Skeletal muscle tissue (tissue), 4 donors: ENCODE results near the gene USP38. TPM values are rescaled to one million over a fixed set of nuclear protein-coding genes. Genes with fewer than 3 reads are reported as not detected.
"Not testable (repeated sequence)": the region's sequence is repeated elsewhere in the genome, so short reads cannot be mapped to it uniquely, and the experiment has no call there.

Source experiments
- H3K27ac ChIP-seq: one replicate; pipeline ENCODE4 v1.7.0; 2013; ENCODE audit warnings: mild to moderate bottlenecking, low read depth, low read length, inconsistent platforms
- H3K27me3 ChIP-seq, 3 donors: one replicate each; pipeline ENCODE4 v1.7.0; 2013; ENCODE audit warnings: low read length in 3 of 3; ENCODE audit not compliant: control insufficient read depth in 3 of 3, insufficient read depth in 3 of 3
- H3K36me3 ChIP-seq, 3 donors: one replicate each; pipeline ENCODE4 v1.7.0; 2013; ENCODE audit warnings: low read length in 3 of 3; ENCODE audit not compliant: control insufficient read depth in 3 of 3, insufficient read depth in 3 of 3
- H3K4me1 ChIP-seq, 3 donors: one replicate each; pipeline ENCODE4 v1.7.0; 2013; ENCODE audit warnings: low read length in 3 of 3, mild to moderate bottlenecking in 3 of 3; ENCODE audit not compliant: control insufficient read depth in 3 of 3, insufficient read depth in 3 of 3
- H3K4me3 ChIP-seq, 3 donors: one replicate each; pipeline ENCODE4 v1.7.0; 2013; ENCODE audit warnings: low read length in 3 of 3
- H3K9ac ChIP-seq, 3 donors: one replicate each; pipeline ENCODE4 v1.7.0; 2013; ENCODE audit warnings: low read length in 3 of 3, mild to moderate bottlenecking in 3 of 3, moderate library complexity in 2 of 3, low read depth in 1 of 3
- H3K9me3 ChIP-seq, 3 donors: one replicate each; pipeline ENCODE4 v1.7.0; 2013; ENCODE audit warnings: low read length in 3 of 3; ENCODE audit not compliant: control insufficient read depth in 3 of 3
- total RNA-seq: library from RNA; depleted of rRNA; stranded (reverse); fragments of >200 nt; gene quantifications from one replicate; pipeline ENCODE4 v1.2.3, GENCODE V29; 2014
- donor health status: Osteomylitis.

Gene USP38
- total RNA-seq, 1 donor from 2014 or later = 12.5 TPM

DNA sequence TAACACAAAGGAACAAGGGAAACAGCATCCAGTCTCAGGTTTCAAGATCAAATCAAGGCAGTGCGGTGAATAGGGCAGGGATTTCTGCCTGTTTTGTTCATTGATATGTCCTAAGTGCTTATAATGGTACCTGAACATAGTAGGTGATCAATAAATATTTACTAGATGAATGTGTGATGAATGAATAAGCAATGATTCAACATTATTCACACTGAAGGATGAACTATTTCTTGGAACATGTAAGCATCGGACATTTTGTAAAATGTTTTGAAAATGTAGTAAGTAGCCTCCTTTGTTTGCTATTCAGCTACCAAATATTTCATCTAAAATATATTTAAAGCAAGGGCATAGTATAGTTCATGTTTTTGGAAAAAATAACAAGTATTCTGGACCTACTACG is 67.8 kb downstream of the USP38 start:
- H3K36me3 ChIP-seq = no peaks in the 10 kb centered on the region
- no peak overlapping the region for H3K4me3 ChIP-seq
- H3K27ac ChIP-seq = no peak overlapping the region
- H3K27me3 ChIP-seq = no peaks in the 10 kb centered on the region
- H3K9ac ChIP-seq = no peak overlapping the region
- no peaks in the 10 kb centered on the region for H3K4me1 ChIP-seq
- no peaks in the 10 kb centered on the region for H3K9me3 ChIP-seq

- Histone ChIP-seq H3K4me1 (no peaks in the 10 kb centered on the region), H3K27me3 (no peaks in the 10 kb centered on the region), H3K9ac (no peak overlapping the region), H3K9me3 (no peaks in the 10 kb centered on the region), H3K27ac (no peak overlapping the region), H3K36me3 (no peaks in the 10 kb centered on the region), H3K4me3 (no peak overlapping the region)
Measured at GRCh38 chr4:143253166-143253565, 68.4 kb downstream of the USP38 start.

DNA sequence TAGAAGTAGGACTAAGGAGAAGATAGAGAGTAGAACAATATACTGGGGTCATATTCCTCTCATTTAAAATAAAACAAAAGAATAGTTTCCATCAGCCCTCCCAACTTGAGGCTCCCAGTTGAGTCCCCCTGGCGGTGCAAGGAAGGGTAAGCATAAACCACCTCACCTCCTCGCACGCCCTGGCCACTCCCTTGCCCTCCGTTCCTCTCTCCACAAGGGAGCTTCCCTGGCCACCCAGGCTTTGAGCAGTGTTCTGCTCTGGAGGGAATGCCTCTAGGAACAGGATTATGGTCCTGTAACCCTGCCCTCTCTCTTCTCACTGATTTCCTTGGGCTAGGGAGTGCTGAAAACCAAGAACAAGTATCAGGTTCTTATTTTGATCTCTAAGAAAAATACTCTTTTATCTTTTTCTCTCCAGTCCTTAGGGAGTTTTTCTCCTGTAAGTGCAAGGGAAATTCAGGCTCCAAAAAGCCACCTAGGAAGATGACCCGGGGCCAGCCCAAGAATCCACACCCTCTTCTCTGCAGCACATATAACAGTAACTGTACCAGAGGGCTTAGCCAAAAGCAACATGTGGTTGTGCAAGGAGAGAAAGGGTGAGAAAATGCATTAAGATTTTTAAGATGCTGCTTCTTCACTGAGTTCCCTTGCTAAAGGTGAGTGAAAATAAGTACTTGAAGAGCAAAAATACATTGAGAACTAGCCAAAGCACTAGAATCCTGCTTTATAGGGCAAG is 69.9 kb downstream of the USP38 start:
- H3K4me1 ChIP-seq = no peaks in the 10 kb centered on the region
- H3K9me3 ChIP-seq = no peaks in the 10 kb centered on the region
- no peak overlapping the region for H3K9ac ChIP-seq
- H3K4me3 ChIP-seq = no peak overlapping the region
- H3K27me3 ChIP-seq = no peaks in the 10 kb centered on the region
- H3K27ac ChIP-seq = no peak overlapping the region
- no peaks in the 10 kb centered on the region for H3K36me3 ChIP-seq

DNA sequence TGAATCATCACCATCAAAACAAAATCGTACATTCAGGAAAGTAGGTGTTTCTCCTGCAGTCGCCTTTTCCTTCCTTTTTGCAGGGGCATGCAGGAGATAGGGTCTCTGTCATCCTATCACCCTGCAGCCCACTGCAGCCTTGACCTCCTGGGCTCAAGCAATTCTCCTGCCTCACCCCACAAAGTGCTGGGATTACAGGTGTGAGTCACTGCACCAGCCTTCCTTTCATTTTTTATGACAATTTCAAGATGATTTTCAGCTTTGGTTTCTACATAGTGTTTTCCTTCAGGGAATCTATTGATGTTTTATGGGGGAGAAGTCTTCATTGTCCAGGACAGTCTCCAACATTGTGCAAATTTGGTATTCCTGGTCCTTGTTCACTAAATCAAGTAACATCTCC is 71.7 kb downstream of the USP38 start:
- no peaks in the 10 kb centered on the region for H3K4me1 ChIP-seq
- no peak overlapping the region for H3K27ac ChIP-seq
- H3K9me3 ChIP-seq = no peaks in the 10 kb centered on the region
- no peaks in the 10 kb centered on the region for H3K27me3 ChIP-seq
- no peak overlapping the region for H3K4me3 ChIP-seq
- no peak overlapping the region for H3K9ac ChIP-seq
- no peaks in the 10 kb centered on the region for H3K36me3 ChIP-seq

- Histone ChIP-seq H3K4me3 (no peak overlapping the region), H3K27ac (no peak overlapping the region), H3K27me3 (no peaks in the 10 kb centered on the region), H3K36me3 (no peaks in the 10 kb centered on the region), H3K4me1 (no peaks in the 10 kb centered on the region), H3K9ac (no peak overlapping the region), H3K9me3 (no peaks in the 10 kb centered on the region)
Measured at GRCh38 chr4:143257356-143257755, 72.6 kb downstream of the USP38 start.

- Histone ChIP-seq H3K27ac (no peak overlapping the region), H3K9ac (no peak overlapping the region), H3K27me3 (no peaks in the 10 kb centered on the region), H3K4me3 (no peak overlapping the region), H3K36me3 (no peaks in the 10 kb centered on the region), H3K9me3 (no peaks in the 10 kb centered on the region), H3K4me1 (no peaks in the 10 kb centered on the region)
Measured at GRCh38 chr4:143260750-143261149, 76.0 kb downstream of the USP38 start.

DNA sequence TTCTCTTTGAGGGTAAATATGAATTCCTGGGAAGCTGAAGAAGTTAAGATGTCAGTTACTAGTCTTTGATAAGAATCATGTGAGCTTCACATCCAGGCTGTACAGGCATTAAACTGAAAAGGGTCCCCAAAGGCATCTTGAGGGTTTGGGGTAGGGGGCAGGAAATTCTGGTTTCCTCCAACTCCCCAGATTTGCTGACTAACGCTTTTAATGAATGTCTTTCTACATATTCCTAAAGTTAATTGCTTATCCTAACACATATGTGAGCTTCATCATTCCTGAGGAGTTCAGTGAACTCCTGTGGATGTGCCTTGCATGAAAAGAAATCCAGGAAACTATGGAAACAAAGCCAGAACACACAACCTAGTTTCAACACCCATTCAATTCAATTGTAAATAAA is 78.1 kb downstream of the USP38 start:
- no peaks in the 10 kb centered on the region for H3K4me1 ChIP-seq
- H3K36me3 ChIP-seq = no peaks in the 10 kb centered on the region
- H3K27me3 ChIP-seq = no peaks in the 10 kb centered on the region
- H3K9me3 ChIP-seq = peaks cover 0 to 1% (median 0%) of the 10 kb centered on the region in 3 donors
- H3K9ac ChIP-seq = no peak overlapping the region
- no peak overlapping the region for H3K4me3 ChIP-seq
- H3K27ac ChIP-seq = no peak overlapping the region

DNA sequence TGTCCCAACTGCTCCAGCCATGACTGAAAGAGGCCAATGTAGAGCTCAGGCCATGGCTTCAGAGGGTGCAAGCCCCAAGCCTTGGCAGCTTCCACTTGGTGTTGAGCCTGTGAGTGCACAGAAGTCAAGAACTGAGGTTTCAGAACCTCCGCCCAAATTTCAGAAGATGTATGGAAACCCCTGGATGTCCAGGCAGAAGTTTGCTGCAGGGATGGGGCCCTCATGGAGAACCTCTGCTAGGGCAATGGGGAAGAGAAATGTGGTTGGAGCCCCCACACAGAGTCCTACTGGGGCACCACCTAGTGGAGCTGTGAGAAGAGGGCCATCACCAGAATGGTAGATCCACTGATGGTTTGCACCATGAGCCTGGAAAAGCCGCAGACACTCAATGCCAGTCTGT is 83.0 kb downstream of the USP38 start:
- H3K4me3 ChIP-seq, H3K36me3 ChIP-seq, H3K9me3 ChIP-seq, H3K27ac ChIP-seq, H3K27me3 ChIP-seq, H3K4me1 ChIP-seq, H3K9ac ChIP-seq: not testable (repeated sequence)

GRCh38 chr4:143270256-143270838 is 85.6 kb downstream of the USP38 start:
- Histone ChIP-seq H3K4me3 (no peak overlapping the region), H3K27ac (no peak overlapping the region), H3K9me3 (peaks cover 0 to 3% (median 0%) of the 10 kb centered on the region in 3 donors), H3K27me3 (no peaks in the 10 kb centered on the region), H3K4me1 (no peaks in the 10 kb centered on the region), H3K36me3 (no peaks in the 10 kb centered on the region), H3K9ac (no peak overlapping the region)
